ENCODE measurements around the gene DLST.

GRCh38 chr14:74871819-74872218 is 9.9 kb upstream of the DLST start:
- no peak for TF ChIP-seq CTCF (IDR thresholded peaks at IDR 0.05)
- no peak for TF ChIP-seq ZFX (IDR thresholded peaks at IDR 0.05; ENCODE audit: borderline replicate concordance)
